ENCODE measurements around the gene C14orf39. TPM values are rescaled to one million over a fixed set of nuclear protein-coding genes. Genes with fewer than 3 reads are reported as not detected.
"Not testable (repeated sequence)": the region's sequence is repeated elsewhere in the genome, so short reads cannot be mapped to it uniquely, and the experiment has no call there.

The C14orf39 gene
- total RNA-seq, 1 donor: not detected

- Histone ChIP-seq H3K27me3 (ENCODE audit: insufficient read depth, low read length) (peaks cover 98% of the 10 kb centered on the region), H3K9me3 (ENCODE audit: low read depth, low read length) (no peaks in the 10 kb centered on the region), H3K4me1 (ENCODE audit: insufficient read depth, low read length) (peaks cover 14% of the 10 kb centered on the region), H3K4me3 (ENCODE audit: low read length) (no peak overlapping the region)
These were observed 21.3 kb upstream of the C14orf39 start for GRCh38 chr14:60506985-60507829.

GRCh38 chr14:60506462-60506984, 20.7 kb upstream of the C14orf39 start:
- peaks cover 14% of the 10 kb centered on the region for H3K4me1 ChIP-seq (ENCODE audit: insufficient read depth, low read length)
- no peak overlapping the region for H3K4me3 ChIP-seq (ENCODE audit: low read length)
- H3K27me3 ChIP-seq (ENCODE audit: insufficient read depth, low read length): peaks cover 97% of the 10 kb centered on the region
- no peaks in the 10 kb centered on the region for H3K9me3 ChIP-seq (ENCODE audit: low read depth, low read length)

- Histone ChIP-seq H3K9me3 (ENCODE audit: low read depth, low read length) (no peaks in the 10 kb centered on the region), H3K27me3 (ENCODE audit: insufficient read depth, low read length) (peaks cover 96% of the 10 kb centered on the region), H3K4me3 (ENCODE audit: low read length) (no peak overlapping the region), H3K4me1 (ENCODE audit: insufficient read depth, low read length) (peaks cover 9% of the 10 kb centered on the region)
These were observed 20.1 kb upstream of the C14orf39 start for GRCh38 chr14:60506010-60506409.

GRCh38 chr14:60505448-60505847, 19.6 kb upstream of the C14orf39 start:
- H3K4me1 ChIP-seq (ENCODE audit: insufficient read depth, low read length): peaks cover 7% of the 10 kb centered on the region
- H3K4me3 ChIP-seq (ENCODE audit: low read length): no peak overlapping the region
- H3K9me3 ChIP-seq (ENCODE audit: low read depth, low read length): no peaks in the 10 kb centered on the region
- H3K27me3 ChIP-seq (ENCODE audit: insufficient read depth, low read length): peaks cover 94% of the 10 kb centered on the region

- no peaks in the 10 kb centered on the region for H3K4me1 ChIP-seq (ENCODE audit: insufficient read depth, low read length)
- H3K27me3 ChIP-seq (ENCODE audit: insufficient read depth, low read length): peaks cover 74% of the 10 kb centered on the region
- no peak overlapping the region for H3K4me3 ChIP-seq (ENCODE audit: low read length)
- no peaks in the 10 kb centered on the region for H3K9me3 ChIP-seq (ENCODE audit: low read depth, low read length)
These were observed 16.7 kb upstream of the C14orf39 start for GRCh38 chr14:60502541-60502940.

DNA sequence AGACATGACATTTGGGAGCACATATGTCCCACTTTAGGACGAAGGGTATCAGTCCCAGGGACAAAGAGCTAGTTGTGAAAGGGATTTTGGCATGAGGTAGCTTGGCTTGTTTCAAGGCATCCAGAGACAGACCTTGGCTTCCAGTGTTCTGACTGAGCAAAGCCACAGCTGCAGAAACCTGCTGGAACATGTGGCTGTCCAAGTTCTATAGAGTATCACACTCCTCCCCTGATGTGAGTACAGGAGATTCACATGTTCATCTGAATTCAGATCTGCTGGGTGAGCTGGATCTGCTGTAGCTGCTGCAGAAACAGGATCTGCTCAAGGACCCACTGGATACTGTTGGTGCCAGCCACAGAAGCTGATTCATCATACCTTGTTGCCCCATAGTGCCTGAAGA, 10.1 kb upstream of the C14orf39 start:
- no peak overlapping the region for H3K4me3 ChIP-seq (ENCODE audit: low read length)
- H3K27me3 ChIP-seq (ENCODE audit: insufficient read depth, low read length): peaks cover 33% of the 10 kb centered on the region
- H3K4me1 ChIP-seq (ENCODE audit: insufficient read depth, low read length): no peaks in the 10 kb centered on the region
- H3K9me3 ChIP-seq (ENCODE audit: low read depth, low read length): no peaks in the 10 kb centered on the region

DNA sequence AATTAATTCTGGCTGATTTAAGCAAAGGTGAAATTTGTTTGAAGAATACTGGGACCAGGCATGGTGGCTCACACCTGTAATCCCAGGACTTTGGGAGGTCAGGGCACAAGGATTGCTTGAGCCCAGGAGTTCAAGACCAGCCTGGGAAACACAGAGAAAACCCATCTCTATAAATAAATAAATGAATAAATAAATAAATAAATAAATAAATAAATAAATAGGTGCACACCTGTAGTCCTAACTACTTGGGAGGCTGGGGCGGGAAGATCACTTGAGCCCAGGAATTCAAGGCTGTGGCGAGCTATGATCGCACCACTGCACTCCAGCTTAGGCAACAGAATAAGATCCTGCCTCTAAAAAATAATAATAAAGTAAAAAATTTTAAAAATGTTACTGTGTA, 4.4 kb upstream of the C14orf39 start:
- peaks cover 55% of the 10 kb centered on the region for H3K27me3 ChIP-seq (ENCODE audit: insufficient read depth, low read length)
- H3K4me1 ChIP-seq (ENCODE audit: insufficient read depth, low read length): peaks cover 4% of the 10 kb centered on the region

DNA sequence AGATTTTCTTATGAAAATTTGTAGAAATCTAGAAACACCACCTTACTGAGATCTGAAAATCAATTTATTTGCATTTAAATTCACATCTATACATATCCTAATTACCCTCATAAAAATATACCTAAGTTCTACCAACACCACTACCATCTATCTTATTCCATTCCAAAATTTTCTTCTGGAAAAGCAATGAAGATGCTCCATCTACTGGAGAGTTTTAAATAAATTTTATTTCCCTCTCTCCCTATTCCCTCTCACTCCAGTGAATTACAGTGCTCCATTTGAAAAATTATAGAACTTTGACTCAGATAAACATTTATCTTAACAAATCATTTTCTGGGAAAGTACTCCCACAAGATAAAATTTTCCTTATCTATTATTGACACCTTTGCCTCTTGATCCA, 2.3 kb upstream of the C14orf39 start:
- Histone ChIP-seq H3K4me3 (ENCODE audit: low read length) (no peak overlapping the region), H3K9me3 (ENCODE audit: low read depth, low read length) (no peaks in the 10 kb centered on the region), H3K27me3 (ENCODE audit: insufficient read depth, low read length) (peaks cover 71% of the 10 kb centered on the region), H3K4me1 (ENCODE audit: insufficient read depth, low read length) (peaks cover 6% of the 10 kb centered on the region)

More for the DNA sequence above, 4.4 kb upstream of the C14orf39 start:
- Histone ChIP-seq H3K9me3 (ENCODE audit: low read depth, low read length) (no peaks in the 10 kb centered on the region), H3K4me3 (ENCODE audit: low read length) (no peak overlapping the region)

- Histone ChIP-seq H3K9me3 (ENCODE audit: low read depth, low read length) (no peaks in the 10 kb centered on the region), H3K4me1 (ENCODE audit: insufficient read depth, low read length) (peaks cover 6% of the 10 kb centered on the region), H3K27me3 (ENCODE audit: insufficient read depth, low read length) (peaks cover 74% of the 10 kb centered on the region), H3K4me3 (ENCODE audit: low read length) (no peak overlapping the region)
These were observed 1.3 kb upstream of the C14orf39 start for GRCh38 chr14:60487211-60487610.

GRCh38 chr14:60485057-60485597, 736 bp downstream of the C14orf39 start:
- H3K4me3 ChIP-seq (ENCODE audit: low read length): no peak overlapping the region
- peaks cover 6% of the 10 kb centered on the region for H3K9me3 ChIP-seq (ENCODE audit: low read depth, low read length)
- H3K4me1 ChIP-seq (ENCODE audit: insufficient read depth, low read length): peaks cover 6% of the 10 kb centered on the region
- peaks cover 72% of the 10 kb centered on the region for H3K27me3 ChIP-seq (ENCODE audit: insufficient read depth, low read length)

GRCh38 chr14:60482743-60483142, 3.1 kb downstream of the C14orf39 start:
- H3K4me1 ChIP-seq (ENCODE audit: insufficient read depth, low read length): peaks cover 6% of the 10 kb centered on the region
- no peak overlapping the region for H3K4me3 ChIP-seq (ENCODE audit: low read length)
- peaks cover 6% of the 10 kb centered on the region for H3K9me3 ChIP-seq (ENCODE audit: low read depth, low read length)
- peaks cover 57% of the 10 kb centered on the region for H3K27me3 ChIP-seq (ENCODE audit: insufficient read depth, low read length)

- H3K4me3 ChIP-seq (ENCODE audit: low read length); H3K9me3 ChIP-seq (ENCODE audit: low read depth, low read length); H3K4me1 ChIP-seq (ENCODE audit: insufficient read depth, low read length): not testable (repeated sequence)
- peaks cover 40% of the 10 kb centered on the region for H3K27me3 ChIP-seq (ENCODE audit: insufficient read depth, low read length)
These were observed 5.6 kb downstream of the C14orf39 start for GRCh38 chr14:60480248-60480647.

DNA sequence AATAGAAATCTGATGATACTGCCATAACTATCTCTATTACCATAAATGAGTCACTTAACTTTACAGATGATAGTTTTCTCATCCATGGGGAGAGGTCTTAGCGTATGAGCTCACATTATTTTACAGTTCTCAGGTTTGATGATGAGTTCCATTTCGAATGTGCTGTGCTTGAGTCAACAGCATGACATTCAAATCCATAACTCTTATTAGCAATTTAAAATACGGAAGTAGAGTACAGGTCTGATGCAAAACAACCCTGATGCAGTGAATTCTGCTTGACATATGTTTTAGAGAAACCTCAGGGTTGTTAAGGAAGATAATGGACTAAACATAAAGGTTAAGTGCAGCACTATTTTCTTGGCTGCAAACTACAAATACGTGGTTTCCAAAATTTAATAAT, 30.0 kb downstream of the C14orf39 start:
- H3K27me3 ChIP-seq (ENCODE audit: insufficient read depth, low read length): peaks cover 5% of the 10 kb centered on the region
- no peaks in the 10 kb centered on the region for H3K9me3 ChIP-seq (ENCODE audit: low read depth, low read length)

DNA sequence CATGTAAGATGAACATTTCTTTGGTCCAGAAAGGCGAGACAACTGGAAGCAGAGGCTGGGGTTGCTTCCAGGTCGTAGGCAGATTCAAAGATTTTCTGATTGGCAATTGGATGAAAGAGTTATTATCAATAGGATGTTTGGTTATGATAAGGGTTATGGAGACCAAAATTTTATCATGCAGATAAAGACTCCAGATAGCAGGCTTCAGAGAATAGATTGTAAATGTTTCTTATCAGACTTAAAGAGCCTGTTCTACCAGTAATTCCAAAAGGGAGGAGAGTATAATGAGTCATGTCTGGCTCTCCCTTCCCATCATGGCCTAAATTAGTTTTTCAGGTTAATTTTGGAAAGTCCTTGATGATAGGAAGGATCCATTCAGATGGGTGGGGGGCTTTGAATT, 55.6 kb downstream of the C14orf39 start:
- no peaks in the 10 kb centered on the region for H3K9me3 ChIP-seq (ENCODE audit: low read depth, low read length)
- no peaks in the 10 kb centered on the region for H3K4me1 ChIP-seq (ENCODE audit: insufficient read depth, low read length)
- no peak overlapping the region for H3K4me3 ChIP-seq (ENCODE audit: low read length)
- no peaks in the 10 kb centered on the region for H3K27me3 ChIP-seq (ENCODE audit: insufficient read depth, low read length)

More for the DNA sequence above, 30.0 kb downstream of the C14orf39 start:
- H3K4me1 ChIP-seq (ENCODE audit: insufficient read depth, low read length): no peaks in the 10 kb centered on the region
- H3K4me3 ChIP-seq (ENCODE audit: low read length): no peak overlapping the region

DNA sequence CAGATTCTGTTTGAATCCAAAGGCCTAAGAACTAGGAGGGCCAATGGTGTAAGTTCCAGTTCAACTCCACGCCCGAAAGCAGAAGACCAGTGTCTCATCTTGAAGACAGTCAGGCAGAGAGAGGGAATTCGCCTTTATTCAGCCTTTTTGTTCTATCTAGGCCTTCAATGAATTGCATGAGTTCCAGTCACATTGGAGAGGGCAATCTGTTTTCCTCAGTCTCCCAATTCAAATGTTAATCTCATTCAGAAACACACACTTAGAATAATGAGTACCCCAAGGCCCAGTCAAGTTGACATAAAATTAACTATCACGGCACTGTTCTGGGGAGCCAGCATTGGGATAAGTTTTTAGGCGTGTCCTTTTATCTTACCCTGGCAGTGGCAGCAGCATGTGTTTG, 65.8 kb downstream of the C14orf39 start:
- Histone ChIP-seq H3K4me1 (ENCODE audit: insufficient read depth, low read length) (no peaks in the 10 kb centered on the region), H3K9me3 (ENCODE audit: low read depth, low read length) (no peaks in the 10 kb centered on the region), H3K4me3 (ENCODE audit: low read length) (no peak overlapping the region), H3K27me3 (ENCODE audit: insufficient read depth, low read length) (no peaks in the 10 kb centered on the region)

Measured in mononuclear cell (primary cell).